ENCODE data around the gene TFEB.

Gene TFEB

GRCh38 chr6:41718828-41719227 is 16.6 kb downstream of the TFEB start:
- no peak overlapping the region for H3K27ac ChIP-seq
- no peak for TF ChIP-seq ZFX (IDR thresholded peaks at IDR 0.05; ENCODE audit: borderline replicate concordance)
- TF ChIP-seq CTCF (IDR thresholded peaks at IDR 0.05): no peak

GRCh38 chr6:41717392-41717736 is 18.0 kb downstream of the TFEB start:
- H3K27ac ChIP-seq: no peak overlapping the region
- TF ChIP-seq ZFX (IDR thresholded peaks at IDR 0.05; ENCODE audit: borderline replicate concordance): no peak
- TF ChIP-seq CTCF (IDR thresholded peaks at IDR 0.05): no peak

GRCh38 chr6:41716516-41717391 is 18.7 kb downstream of the TFEB start:
- TF ChIP-seq ZFX (IDR thresholded peaks at IDR 0.05; ENCODE audit: borderline replicate concordance): no peak
- TF ChIP-seq CTCF (IDR thresholded peaks at IDR 0.05): no peak
- H3K27ac ChIP-seq: no peak overlapping the region

- H3K27ac ChIP-seq: no peak overlapping the region
- TF ChIP-seq CTCF (IDR thresholded peaks at IDR 0.05) (no peak), ZFX (IDR thresholded peaks at IDR 0.05; ENCODE audit: borderline replicate concordance) (no peak)
Observed at GRCh38 chr6:41715795-41716515, 19.5 kb downstream of the TFEB start.

GRCh38 chr6:41714556-41715273 is 20.7 kb downstream of the TFEB start:
- H3K27ac ChIP-seq: no peak overlapping the region
- TF ChIP-seq CTCF (IDR thresholded peaks at IDR 0.05) (no peak), ZFX (IDR thresholded peaks at IDR 0.05; ENCODE audit: borderline replicate concordance) (no peak)

GRCh38 chr6:41713650-41714291 is 21.6 kb downstream of the TFEB start:
- TF ChIP-seq ZFX (IDR thresholded peaks at IDR 0.05; ENCODE audit: borderline replicate concordance) (no peak), CTCF (IDR thresholded peaks at IDR 0.05) (no peak)
- no peak overlapping the region for H3K27ac ChIP-seq

Measured in 22Rv1 (cell line).